HG03139 (cell line): Measurements from ENCODE around the gene LIFR.
"Not testable (repeated sequence)": the region's sequence is repeated elsewhere in the genome, so short reads cannot be mapped to it uniquely, and the experiment has no call there.

Experiments used
- ATAC-seq: cut with Tn5 transposase; IDR thresholded peaks from one replicate; pipeline ENCODE4 v1.9.1; 2021; ENCODE audit not compliant: unreplicated experiment

Gene LIFR

GRCh38 chr5:38524022-38524421 lies 32.4 kb downstream of the LIFR start:
- ATAC-seq = no peak

DNA sequence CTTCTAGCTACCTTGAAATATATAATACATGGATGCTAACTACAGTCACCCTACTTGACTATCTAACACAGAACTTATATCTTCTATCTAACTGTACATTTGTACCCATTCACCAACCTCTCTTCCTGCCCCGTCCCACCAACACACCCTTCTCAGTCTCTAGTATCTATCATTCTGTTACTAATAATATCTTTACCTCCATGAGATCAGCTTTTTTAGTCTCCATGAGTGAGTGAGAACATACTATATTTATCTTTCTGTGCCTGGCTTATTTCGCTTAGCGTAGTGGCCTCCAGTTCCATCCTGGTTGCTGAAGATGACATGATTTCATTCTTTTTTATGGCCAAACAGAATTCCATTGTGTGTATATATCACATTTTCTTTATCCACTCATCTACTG lies 37.0 kb downstream of the LIFR start:
- no peak for ATAC-seq

- no peak for ATAC-seq
Measured at GRCh38 chr5:38518341-38518740, 38.1 kb downstream of the LIFR start.

GRCh38 chr5:38516649-38517048 lies 39.8 kb downstream of the LIFR start:
- not testable (repeated sequence) for ATAC-seq

- ATAC-seq = no peak
Measured at GRCh38 chr5:38515646-38516045, 40.8 kb downstream of the LIFR start.

- no peak for ATAC-seq
Measured at GRCh38 chr5:38515092-38515491, 41.4 kb downstream of the LIFR start.

DNA sequence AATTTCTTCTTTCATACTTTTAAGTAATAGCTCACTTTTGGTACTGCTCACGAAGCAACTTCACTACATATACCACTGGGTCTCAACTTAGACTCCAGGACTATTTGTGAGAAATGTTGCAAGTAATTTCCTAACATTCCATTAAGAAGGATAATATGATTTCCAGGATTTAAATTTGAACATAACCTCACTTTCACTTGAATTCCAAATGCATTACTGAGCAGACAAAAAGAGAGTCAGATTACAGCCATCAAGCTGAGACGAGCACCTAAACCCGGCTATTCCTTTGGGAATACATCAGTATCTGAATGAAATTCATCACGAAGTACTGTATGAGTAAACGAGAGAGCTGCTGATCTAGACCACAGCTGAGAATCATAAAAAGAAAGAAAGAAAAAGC lies 47.3 kb downstream of the LIFR start:
- no peak for ATAC-seq

DNA sequence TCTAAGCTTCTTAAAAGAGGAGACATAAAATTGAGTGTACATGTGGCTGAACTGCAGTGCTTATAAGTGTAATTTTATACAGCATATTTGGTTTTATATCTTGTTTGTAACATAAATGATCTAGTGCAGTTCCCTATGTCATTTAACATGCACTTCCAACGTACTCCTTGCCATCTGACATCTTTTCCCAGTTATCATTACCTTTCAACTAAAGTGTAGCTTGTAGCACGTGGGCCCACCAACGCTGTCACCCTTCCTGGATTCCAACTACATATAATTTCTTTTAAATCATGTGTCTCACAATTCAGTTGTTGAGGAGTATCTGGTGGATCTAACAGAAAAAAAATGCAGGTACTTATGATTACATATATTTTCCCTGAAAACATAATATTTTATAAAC lies 50.1 kb downstream of the LIFR start:
- no peak for ATAC-seq

- no peak for ATAC-seq
Measured at GRCh38 chr5:38500573-38501260, 55.7 kb downstream of the LIFR start.

DNA sequence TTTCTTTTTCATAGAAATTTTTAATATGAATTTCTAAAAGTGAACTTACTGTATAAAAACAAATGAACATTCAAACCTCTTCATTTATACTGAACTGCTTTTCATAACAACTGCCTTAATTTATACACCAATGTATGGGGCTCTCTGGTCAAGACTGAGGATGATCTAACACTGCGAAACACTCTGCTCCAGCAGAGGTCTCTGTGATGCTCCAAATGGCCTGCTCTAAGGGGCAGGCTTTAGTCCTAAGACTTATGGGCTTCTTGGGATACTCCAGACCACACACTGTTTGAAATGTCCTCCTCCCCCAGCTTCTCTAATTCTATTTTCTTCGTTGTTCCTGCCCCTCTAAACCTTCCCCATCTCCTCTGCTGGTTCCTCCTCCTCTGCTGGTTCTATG lies 58.5 kb downstream of the LIFR start:
- no peak for ATAC-seq

DNA sequence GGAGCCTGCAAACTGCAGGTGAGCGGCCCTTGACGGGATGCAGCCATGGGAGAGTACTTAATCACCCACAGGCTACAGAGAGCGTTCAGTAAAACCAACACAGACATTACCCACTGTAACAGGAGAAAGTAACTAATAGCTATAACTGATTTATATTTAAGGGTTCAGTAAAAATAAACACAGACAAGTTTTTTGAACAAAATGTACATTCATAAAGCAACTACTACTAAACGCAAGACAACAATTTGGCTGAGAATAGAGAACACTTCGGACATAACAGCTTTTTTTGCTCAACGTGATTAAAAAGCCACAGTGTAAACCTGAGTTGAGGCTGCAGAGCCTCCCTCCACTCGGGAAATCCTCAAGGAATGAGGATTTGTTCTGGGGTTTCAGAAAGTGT lies 61.7 kb downstream of the LIFR start:
- ATAC-seq = no peak

DNA sequence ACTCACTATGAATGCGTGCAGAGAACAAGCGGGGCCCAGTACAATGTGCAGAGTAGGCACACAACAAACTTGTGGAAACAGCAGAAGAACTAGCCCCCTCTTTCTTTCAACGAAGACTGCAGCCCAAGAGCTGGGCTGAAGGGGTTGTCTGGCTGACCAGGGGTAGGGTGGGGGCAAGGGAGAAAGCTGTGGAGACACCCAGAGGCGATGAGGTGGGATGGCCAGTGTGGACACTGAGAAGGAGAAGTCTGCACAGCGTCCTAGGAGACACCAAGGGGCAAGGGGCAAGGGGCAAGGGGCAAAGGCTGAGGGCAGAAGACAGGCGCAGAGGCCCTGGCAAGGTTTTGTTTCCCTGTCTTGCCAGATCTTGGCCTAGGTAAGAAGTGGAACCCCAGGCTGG lies 62.3 kb downstream of the LIFR start:
- ATAC-seq = no peak

GRCh38 chr5:38483805-38484398 lies 72.5 kb downstream of the LIFR start:
- no peak for ATAC-seq

GRCh38 chr5:38479315-38479904 lies 77.0 kb downstream of the LIFR start:
- no peak for ATAC-seq

GRCh38 chr5:38478878-38479277 lies 77.6 kb downstream of the LIFR start:
- ATAC-seq = no peak

- no peak for ATAC-seq
Measured at GRCh38 chr5:38478166-38478565, 78.3 kb downstream of the LIFR start.

GRCh38 chr5:38473008-38473407 lies 83.4 kb downstream of the LIFR start:
- ATAC-seq = no peak

DNA sequence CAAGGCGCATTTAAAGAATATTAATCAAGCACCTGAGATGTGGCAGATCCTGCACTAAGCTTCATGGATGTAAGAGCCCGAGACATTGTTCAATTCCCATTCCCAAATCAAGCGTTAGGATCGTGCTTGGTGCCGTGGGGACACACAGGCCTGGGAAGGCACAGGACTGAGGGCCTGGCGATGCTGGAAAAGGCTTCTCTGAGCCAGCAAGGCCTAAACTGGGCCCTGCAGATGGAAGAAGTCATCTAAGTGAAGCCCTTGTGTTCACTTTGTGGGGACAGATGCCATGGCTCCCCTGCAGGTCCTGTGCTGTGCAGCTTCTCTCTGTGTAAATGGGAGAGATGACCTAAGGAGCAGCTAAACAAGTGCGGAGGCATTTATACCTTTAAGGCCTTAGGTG lies 83.9 kb downstream of the LIFR start:
- no peak for ATAC-seq

- no peak for ATAC-seq
Measured at GRCh38 chr5:38471709-38472108, 84.7 kb downstream of the LIFR start.

GRCh38 chr5:38469707-38470267 lies 86.7 kb downstream of the LIFR start:
- ATAC-seq = no peak

GRCh38 chr5:38468978-38469706 lies 87.3 kb downstream of the LIFR start:
- no peak for ATAC-seq
